Endothelial cell of umbilical vein (primary cell): ENCODE measurements around the gene MMP27. TPM values are rescaled to one million over a fixed set of nuclear protein-coding genes. Genes with fewer than 3 reads are reported as not detected.
A peak's percentile ranks its signal among the peaks of the same experiment; 100 is the strongest.
"Not testable (repeated sequence)": the region's sequence is repeated elsewhere in the genome, so short reads cannot be mapped to it uniquely, and the experiment has no call there.

Source experiments
- BruUV-seq: library from RNA; stranded (reverse); fragments of 400-500 nt; replicated peaks from 2 replicates; lab custom pipeline; 2021; lab: Mats Ljungman, UMichigan
- CTCF ChIA-PET: fragments of 300-600, 350-600 bp; sonication (Branson Sonifier 250); formaldehyde crosslinking; loops from one replicate; lab custom pipeline; 2021; ENCODE audit warnings: antibody characterized with exemption, inconsistent platforms; lab: Charles Lee
- POLR2A ChIA-PET: fragments of 300-600, 350-600 bp; sonication (Branson Sonifier 250); formaldehyde crosslinking; loops from one replicate; lab custom pipeline; 2021; ENCODE audit warnings: antibody characterized with exemption, inconsistent platforms; lab: Charles Lee
- DNase-seq: peaks from one replicate; pipeline ENCODE4 v3.0.0-alpha.2; 2011; ENCODE audit warnings: low read depth, low spot score
- FAIRE-seq: peaks from 2 replicates; lab custom pipeline; 2011; peaks lifted over from hg19 to GRCh38; lab: Jason Lieb, UNC
- H2AFZ ChIP-seq: 2 replicates; pipeline ENCODE4 v1.6.0; 2012; ENCODE audit warnings: low read depth, low read length, control low read depth, inconsistent platforms
- H3K27ac ChIP-seq: 2 replicates; pipeline ENCODE4 v1.5.1; 2011; ENCODE audit warnings: low read depth, mild to moderate bottlenecking, control low read depth, low read length, moderate library complexity; ENCODE audit not compliant: insufficient read depth
- H3K27me3 ChIP-seq, 2 experiments: 2 replicates each; pipeline versions ENCODE4 v1.6.0 to v1.6.1; 2011; ENCODE audit warnings: low read length in 2 of 2, mixed read lengths in 1 of 2; ENCODE audit not compliant: control insufficient read depth in 2 of 2, insufficient read depth in 2 of 2
- H3K36me3 ChIP-seq, 2 experiments: 2 replicates in 1 of 2; 3 replicates in 1 of 2; pipeline ENCODE4 v1.5.1; 2011; ENCODE audit warnings: low read length in 2 of 2, mild to moderate bottlenecking in 1 of 2, moderate library complexity in 1 of 2; ENCODE audit not compliant: control insufficient read depth in 2 of 2, insufficient read depth in 2 of 2; ENCODE audit errors: extremely low read depth in 1 of 2
- H3K4me1 ChIP-seq: 3 replicates; pipeline ENCODE4 v1.5.1; 2011; ENCODE audit warnings: mild to moderate bottlenecking, low read length; ENCODE audit not compliant: control insufficient read depth, insufficient read depth; ENCODE audit errors: extremely low read depth
- H3K4me2 ChIP-seq: 2 replicates; pipeline ENCODE4 v1.6.1; 2011; ENCODE audit warnings: low read length, control low read depth, mixed read lengths; ENCODE audit not compliant: insufficient read depth
- H3K4me3 ChIP-seq, 3 experiments: fragments of 200-600 bp in 1 of 3; sonication (generic), shearing (Covaris generic) in 1 of 3; replicated peaks in 1 of 3; 2 replicates each; pipeline ENCODE4 v1.5.1; 2011 to 2016; ENCODE audit warnings: control low read depth in 3 of 3, low read length in 3 of 3, mild to moderate bottlenecking in 2 of 3, inconsistent platforms in 1 of 3, low read depth in 1 of 3, moderate library complexity in 1 of 3; ENCODE audit not compliant: insufficient read depth in 1 of 3
- H3K79me2 ChIP-seq: 2 replicates; pipeline ENCODE4 v1.6.0; 2012; ENCODE audit warnings: low read length, inconsistent platforms; ENCODE audit not compliant: control insufficient read depth, insufficient read depth
- H3K9ac ChIP-seq: replicated peaks from 2 replicates; pipeline ENCODE3; 2011; ENCODE audit warnings: low read length, control low read depth; ENCODE audit not compliant: insufficient read depth; ENCODE audit errors: extremely low read depth
- H3K9me1 ChIP-seq: replicated peaks from 3 replicates; pipeline ENCODE4 v1.6.0; 2011; ENCODE audit warnings: mild to moderate bottlenecking, low read length; ENCODE audit not compliant: control insufficient read depth, insufficient read depth; ENCODE audit errors: extremely low read depth
- H3K9me3 ChIP-seq: replicated peaks from 2 replicates; pipeline ENCODE4 v1.5.1; 2012; ENCODE audit warnings: low read length, inconsistent platforms; ENCODE audit not compliant: control insufficient read depth, insufficient read depth
- H4K20me1 ChIP-seq: replicated peaks from 2 replicates; pipeline ENCODE3; 2011; ENCODE audit warnings: mild to moderate bottlenecking, low read length; ENCODE audit not compliant: control insufficient read depth, insufficient read depth; ENCODE audit errors: extremely low read depth
- CTCF ChIP-seq, 2 donors: IDR thresholded peaks; 1 replicate in 1 of 2; 2 replicates in 1 of 2; pipeline ENCODE4 v1.5.1; 2011; ENCODE audit warnings: low read length in 2 of 2, mild to moderate bottlenecking in 2 of 2, moderate library complexity in 2 of 2, control low read depth in 1 of 2, inconsistent platforms in 1 of 2, low read depth in 1 of 2; ENCODE audit not compliant: insufficient read depth in 1 of 2; ENCODE audit errors: extremely low read depth in 1 of 2
- MYC ChIP-seq: IDR thresholded peaks from one replicate; pipeline ENCODE4 v1.6.1; 2011; ENCODE audit warnings: mild to moderate bottlenecking, low read depth, low read length
- POLR2A ChIP-seq: IDR thresholded peaks from 2 replicates; pipeline ENCODE4 v1.6.1; 2012; ENCODE audit warnings: low read depth, mild to moderate bottlenecking, control low read depth, low read length
- POLR2AphosphoS5 ChIP-seq: IDR thresholded peaks from 2 replicates; pipeline ENCODE4 v1.6.1; 2012; ENCODE audit warnings: low read depth, mild to moderate bottlenecking, control low read depth, low read length, moderate library complexity; ENCODE audit not compliant: insufficient read depth
- dilution Hi-C: fragments of 300-500 bp; cut with MboI; formaldehyde crosslinking; loops from one replicate; pipeline ENCODE4 v1.15.0; 2019; ENCODE audit warnings: low sequenced_read_pairs; ENCODE audit not compliant: extremely low pct_ligation_motif_present
- intact Hi-C: fragments of 100-400 bp; cut with micrococcal nuclease; formaldehyde crosslinking; loops from one replicate; pipeline ENCODE4 v1.10.0; 2022
- polyA plus RNA-seq, 4 experiments: library from polyadenylated mRNA; depleted of rRNA in 3 of 4; stranded (reverse) in 3 of 4; unstranded in 1 of 4; fragments of >200 nt; gene quantifications; 2 replicates each; pipeline versions ENCODE4 v1.2.1 to v1.2.3, GENCODE V29; 2011 to 2012; ENCODE audit warnings: missing spikeins in 1 of 4
- total RNA-seq: library from RNA; stranded (reverse); gene quantifications from 2 replicates; pipeline ENCODE4 v1.2.3, GENCODE V29; 2021

Gene MMP27
- total and polyA plus RNA-seq, 2 donors (not counting 3 experiments of a cell fraction or from before 2014, with no cell fraction given), result not detected

- intact Hi-C loops, result loop anchor here (1.0 kb wide), 6 partner anchors 47 to 322 kb away; partner anchors contain the start of gene MMP10
- Histone ChIP-seq H3K27me3 (no peaks in the 10 kb centered on the region), H3K9ac (no peak overlapping the region), H3K27ac (no peak overlapping the region), H3K9me1 (no peaks in the 10 kb centered on the region), H2AFZ (peak overlapping the region; percentile 37), H3K36me3 (no peaks in the 10 kb centered on the region), H3K4me1 (peaks cover 26% of the 10 kb centered on the region), H3K9me3 (no peaks in the 10 kb centered on the region), H4K20me1 (no peaks in the 10 kb centered on the region), H3K79me2 (no peaks in the 10 kb centered on the region), H3K4me3 (no peak overlapping the region), H3K4me2 (no peak overlapping the region)
- dilution Hi-C loops, result no loop called here
- CTCF ChIA-PET, result interaction anchor here (0.5 to 3.0 kb wide), 17 partner anchors 27 to 324 kb away, joined by 3 to 12 read pairs (median 3); partner anchors contain the start of gene MMP10
- TF ChIP-seq POLR2A, result no peak
- no peak for TF ChIP-seq MYC
- TF ChIP-seq POLR2AphosphoS5, result no peak
- peak; percentile 76 to 89 for TF ChIP-seq CTCF (IDR thresholded peaks at IDR 0.05; ENCODE audit: extremely low read depth in 1 of 2, insufficient read depth in 1 of 2, low read depth in 1 of 2, low read length in 2 of 2)
- BruUV-seq, result no TSS peak
- peak; percentile 64 for DNase-seq
- POLR2A ChIA-PET, result no interaction called here
- FAIRE-seq, result peak; percentile 73
These were observed 27.8 kb upstream of the MMP27 start for GRCh38 chr11:102733232-102733875.

GRCh38 chr11:102730944-102731343 is 25.4 kb upstream of the MMP27 start:
- FAIRE-seq, H3K4me3 ChIP-seq, H3K4me2 ChIP-seq, BruUV-seq, H3K9me3 ChIP-seq, dilution Hi-C loops, H4K20me1 ChIP-seq, H3K79me2 ChIP-seq, H3K36me3 ChIP-seq, H3K9me1 ChIP-seq, H3K27me3 ChIP-seq, H3K9ac ChIP-seq, H2AFZ ChIP-seq, POLR2A ChIA-PET: not testable (repeated sequence)
- intact Hi-C loops, result loop anchor here (1.0 to 2.0 kb wide), 5 partner anchors 29 to 894 kb away; no protein-coding TSS in a partner anchor
- peak; percentile 10 for DNase-seq
- peak overlapping the region; percentile 97 for H3K27ac ChIP-seq
- H3K4me1 ChIP-seq, result peaks cover 35% of the 10 kb centered on the region
- CTCF ChIA-PET, result interaction anchor here (1.5 kb wide), 2 partner anchors 50 to 65 kb away, joined by 3 to 6 read pairs; partner anchors contain the start of gene MMP10
